Astrocyte (in vitro differentiated cells and primary cell): ENCODE measurements around the gene KIF25.

Source experiments
- CTCF ChIP-seq: IDR thresholded peaks from 2 replicates; pipeline ENCODE4 v1.5.1; 2011; ENCODE audit warnings: low read depth, mild to moderate bottlenecking, inconsistent platforms, low read length, moderate library complexity; ENCODE audit not compliant: insufficient read depth
- EZH2 ChIP-seq: IDR thresholded peaks from 2 replicates; pipeline ENCODE4 v1.6.1; 2012; ENCODE audit warnings: mild to moderate bottlenecking, low read length, inconsistent platforms; ENCODE audit not compliant: insufficient read depth

- TF ChIP-seq CTCF (no peak), EZH2 (no peak)
Measured at GRCh38 chr6:168078175-168078942, 80.9 kb downstream of the KIF25 start.
